ENCODE measurements around the gene MIER1. TPM values are rescaled to one million over a fixed set of nuclear protein-coding genes. Genes with fewer than 3 reads are reported as not detected.

The MIER1 gene
- total RNA-seq, 1 experiment from 2014 or later, result 33.7 TPM

DNA sequence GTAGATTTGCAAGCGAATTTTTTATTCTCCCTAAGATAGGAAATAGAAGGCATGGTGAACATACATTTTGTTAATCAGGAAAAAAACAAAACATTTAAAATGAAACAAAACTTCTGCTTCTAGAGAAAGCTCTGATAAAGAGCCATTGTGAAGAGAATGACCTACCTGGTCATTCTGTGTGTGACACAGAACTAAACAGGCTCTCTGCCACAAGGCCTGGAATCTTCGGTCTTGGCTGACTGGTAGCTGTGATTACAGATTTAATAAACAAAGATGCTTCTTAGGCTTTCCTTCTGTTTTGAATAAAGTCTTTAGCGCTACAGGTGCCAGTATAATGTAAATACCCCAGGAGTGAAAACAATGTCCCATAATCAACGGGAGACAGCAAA is 107.1 kb downstream of the MIER1 start:
- Histone ChIP-seq H3K36me3 (ENCODE audit: control insufficient read depth, insufficient read depth, low read length) (no peaks in the 10 kb centered on the region), H3K4me1 (ENCODE audit: control insufficient read depth, insufficient read depth, low read length) (no peaks in the 10 kb centered on the region), H3K4me3 (ENCODE audit: low read depth in 2 of 2, low read length in 2 of 2) (no peak overlapping the region), H3K27ac (ENCODE audit: low read length) (no peak overlapping the region), H3K27me3 (ENCODE audit: control insufficient read depth, insufficient read depth, low read length) (no peaks in the 10 kb centered on the region), H3K9me3 (ENCODE audit: control insufficient read depth, insufficient read depth, low read depth, low read length) (no peaks in the 10 kb centered on the region)
- TF ChIP-seq SIN3A (IDR thresholded peaks at IDR 0.05; ENCODE audit: borderline replicate concordance, insufficient read depth, low read depth, low read length) (no peak), TCF7L2 (IDR thresholded peaks at IDR 0.05; ENCODE audit: low read depth, low read length) (no peak), POLR2AphosphoS5 (IDR thresholded peaks at IDR 0.05; ENCODE audit: low read depth, low read length) (no peak)
- TF ChIP-seq, protein P1, sequence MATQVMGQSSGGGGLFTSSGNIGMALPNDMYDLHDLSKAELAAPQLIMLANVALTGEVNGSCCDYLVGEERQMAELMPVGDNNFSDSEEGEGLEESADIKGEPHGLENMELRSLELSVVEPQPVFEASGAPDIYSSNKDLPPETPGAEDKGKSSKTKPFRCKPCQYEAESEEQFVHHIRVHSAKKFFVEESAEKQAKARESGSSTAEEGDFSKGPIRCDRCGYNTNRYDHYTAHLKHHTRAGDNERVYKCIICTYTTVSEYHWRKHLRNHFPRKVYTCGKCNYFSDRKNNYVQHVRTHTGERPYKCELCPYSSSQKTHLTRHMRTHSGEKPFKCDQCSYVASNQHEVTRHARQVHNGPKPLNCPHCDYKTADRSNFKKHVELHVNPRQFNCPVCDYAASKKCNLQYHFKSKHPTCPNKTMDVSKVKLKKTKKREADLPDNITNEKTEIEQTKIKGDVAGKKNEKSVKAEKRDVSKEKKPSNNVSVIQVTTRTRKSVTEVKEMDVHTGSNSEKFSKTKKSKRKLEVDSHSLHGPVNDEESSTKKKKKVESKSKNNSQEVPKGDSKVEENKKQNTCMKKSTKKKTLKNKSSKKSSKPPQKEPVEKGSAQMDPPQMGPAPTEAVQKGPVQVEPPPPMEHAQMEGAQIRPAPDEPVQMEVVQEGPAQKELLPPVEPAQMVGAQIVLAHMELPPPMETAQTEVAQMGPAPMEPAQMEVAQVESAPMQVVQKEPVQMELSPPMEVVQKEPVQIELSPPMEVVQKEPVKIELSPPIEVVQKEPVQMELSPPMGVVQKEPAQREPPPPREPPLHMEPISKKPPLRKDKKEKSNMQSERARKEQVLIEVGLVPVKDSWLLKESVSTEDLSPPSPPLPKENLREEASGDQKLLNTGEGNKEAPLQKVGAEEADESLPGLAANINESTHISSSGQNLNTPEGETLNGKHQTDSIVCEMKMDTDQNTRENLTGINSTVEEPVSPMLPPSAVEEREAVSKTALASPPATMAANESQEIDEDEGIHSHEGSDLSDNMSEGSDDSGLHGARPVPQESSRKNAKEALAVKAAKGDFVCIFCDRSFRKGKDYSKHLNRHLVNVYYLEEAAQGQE (IDR thresholded peaks at IDR 0.05; ENCODE audit: insufficient read depth in 1 of 2, low read depth in 2 of 2, low read length in 1 of 2), result no peak
- TF ChIP-seq, protein P2, sequence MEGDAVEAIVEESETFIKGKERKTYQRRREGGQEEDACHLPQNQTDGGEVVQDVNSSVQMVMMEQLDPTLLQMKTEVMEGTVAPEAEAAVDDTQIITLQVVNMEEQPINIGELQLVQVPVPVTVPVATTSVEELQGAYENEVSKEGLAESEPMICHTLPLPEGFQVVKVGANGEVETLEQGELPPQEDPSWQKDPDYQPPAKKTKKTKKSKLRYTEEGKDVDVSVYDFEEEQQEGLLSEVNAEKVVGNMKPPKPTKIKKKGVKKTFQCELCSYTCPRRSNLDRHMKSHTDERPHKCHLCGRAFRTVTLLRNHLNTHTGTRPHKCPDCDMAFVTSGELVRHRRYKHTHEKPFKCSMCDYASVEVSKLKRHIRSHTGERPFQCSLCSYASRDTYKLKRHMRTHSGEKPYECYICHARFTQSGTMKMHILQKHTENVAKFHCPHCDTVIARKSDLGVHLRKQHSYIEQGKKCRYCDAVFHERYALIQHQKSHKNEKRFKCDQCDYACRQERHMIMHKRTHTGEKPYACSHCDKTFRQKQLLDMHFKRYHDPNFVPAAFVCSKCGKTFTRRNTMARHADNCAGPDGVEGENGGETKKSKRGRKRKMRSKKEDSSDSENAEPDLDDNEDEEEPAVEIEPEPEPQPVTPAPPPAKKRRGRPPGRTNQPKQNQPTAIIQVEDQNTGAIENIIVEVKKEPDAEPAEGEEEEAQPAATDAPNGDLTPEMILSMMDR (IDR thresholded peaks at IDR 0.05), result no peak
- ATAC-seq, result no peak
- DNase-seq (ENCODE audit: low read depth, low spot score), result no peak
- CTCF ChIA-PET, result no interaction called here
- in situ Hi-C loops (cut with HindIII; ENCODE audit: low pct_unique_long_range_greater_than_20kb, low sequenced_read_pairs), result no loop called here
- POLR2A ChIA-PET, result no interaction called here
- intact Hi-C loops (cut with micrococcal nuclease; ENCODE audit: unreplicated experiment), result no loop called here
- no TSS peak for BruUV-seq (replicated peaks)

Other genes with a start within 250 kb of the MIER1 start
- gene DYNLT5, start 172.5 kb upstream of the MIER1 start, total RNA-seq (2021; ENCODE audit: unreplicated experiment), result not detected
- gene INSL5, start 123.7 kb upstream of the MIER1 start, total RNA-seq (2021; ENCODE audit: unreplicated experiment), result not detected
- gene DNAI4, start 134 bp upstream of the MIER1 start, total RNA-seq (2021; ENCODE audit: unreplicated experiment), result 7.2 TPM
- 7.0 TPM for gene SLC35D1, start 129.2 kb downstream of the MIER1 start, total RNA-seq (2021; ENCODE audit: unreplicated experiment)
- gene C1orf141, start 210.0 kb downstream of the MIER1 start, total RNA-seq (2021; ENCODE audit: unreplicated experiment), result not detected
- gene IL23R, start 241.5 kb downstream of the MIER1 start, total RNA-seq (2021; ENCODE audit: unreplicated experiment), result not detected